IMR-90 (cell line): ENCODE measurements around the gene SERPINB10. TPM values are rescaled to one million over a fixed set of nuclear protein-coding genes. Genes with fewer than 3 reads are reported as not detected.
"Not testable (repeated sequence)": the region's sequence is repeated elsewhere in the genome, so short reads cannot be mapped to it uniquely, and the experiment has no call there.

ENCODE experiments used
- ATAC-seq: fragments of 200-7000 bp; cut with Tn5 transposase; 2 replicates; pipeline ENCODE4 v1.9.1; 2020; ENCODE audit warnings: low read depth, mild to moderate bottlenecking, moderate library complexity
- BruUV-seq: library from RNA; stranded (reverse); fragments of 400-500 nt; replicated peaks from 2 replicates; lab custom pipeline; 2021; lab: Mats Ljungman, UMichigan
- CTCF ChIA-PET: fragments of 300-600 bp; formaldehyde crosslinking; extraction: SDS; loops from one replicate; lab custom pipeline; 2021; ENCODE audit warnings: antibody characterized with exemption; lab: Yijun Ruan, JAX
- POLR2A ChIA-PET: fragments of 300-600 bp; sonication (Branson Sonifier 250); formaldehyde crosslinking; loops from one replicate; lab custom pipeline; 2022; ENCODE audit warnings: antibody characterized with exemption; ENCODE audit not compliant: unreplicated experiment; lab: Charles Lee
- DNase-seq: peaks from one replicate; pipeline ENCODE4 v3.0.0; 2013
- H2AFZ ChIP-seq: replicated peaks from 2 replicates; pipeline ENCODE3; 2013; ENCODE audit warnings: low read length, mild to moderate bottlenecking; ENCODE audit not compliant: poor library complexity
- H2AK5ac ChIP-seq: 2 replicates; pipeline ENCODE4 v1.6.1; 2013; ENCODE audit warnings: low read depth, low read length, inconsistent platforms
- H2AK9ac ChIP-seq: replicated peaks from 2 replicates; pipeline ENCODE3; 2013; ENCODE audit warnings: mild to moderate bottlenecking, low read depth, low read length, moderate library complexity; ENCODE audit not compliant: poor library complexity
- H2BK120ac ChIP-seq: 2 replicates; pipeline ENCODE4 v1.6.1; 2013; ENCODE audit warnings: low read depth, low read length, inconsistent platforms
- H2BK15ac ChIP-seq: 3 replicates; pipeline ENCODE4 v1.6.1; 2013; ENCODE audit warnings: low read depth, low read length, inconsistent platforms
- H2BK20ac ChIP-seq: 2 replicates; pipeline ENCODE4 v1.6.1; 2013; ENCODE audit warnings: low read depth, mild to moderate bottlenecking, inconsistent platforms, low read length, moderate library complexity
- H2BK5ac ChIP-seq: 2 replicates; pipeline ENCODE4 v1.6.1; 2013; ENCODE audit warnings: mild to moderate bottlenecking, low read depth, low read length, inconsistent platforms; ENCODE audit not compliant: poor library complexity, severe bottlenecking
- H3K14ac ChIP-seq: replicated peaks from 2 replicates; pipeline ENCODE4 v1.6.1; 2013; ENCODE audit warnings: low read depth, low read length, inconsistent platforms
- H3K18ac ChIP-seq: 2 replicates; pipeline ENCODE4 v1.6.1; 2013; ENCODE audit warnings: low read depth, low read length, control low read depth
- H3K23ac ChIP-seq: 2 replicates; pipeline ENCODE4 v1.6.1; 2013; ENCODE audit warnings: low read depth, low read length, inconsistent platforms
- H3K27ac ChIP-seq: 2 replicates; pipeline ENCODE4 v1.5.1; 2013; ENCODE audit warnings: mild to moderate bottlenecking, control low read depth, low read length; ENCODE audit not compliant: insufficient read depth
- H3K27me3 ChIP-seq: 2 replicates; pipeline ENCODE4 v1.6.1; 2013; ENCODE audit warnings: low read length; ENCODE audit not compliant: control insufficient read depth, insufficient read depth
- H3K36me3 ChIP-seq: 2 replicates; pipeline ENCODE4 v1.6.1; 2013; ENCODE audit warnings: low read length, mixed read lengths; ENCODE audit not compliant: control insufficient read depth, insufficient read depth
- H3K4ac ChIP-seq: 2 replicates; pipeline ENCODE4 v1.6.1; 2013; ENCODE audit warnings: low read depth, low read length, inconsistent platforms
- H3K4me1 ChIP-seq: 2 replicates; pipeline ENCODE4 v1.6.1; 2013; ENCODE audit warnings: low read length, mixed read lengths; ENCODE audit not compliant: control insufficient read depth, insufficient read depth
- H3K4me2 ChIP-seq: 2 replicates; pipeline ENCODE4 v1.6.1; 2013; ENCODE audit warnings: low read depth, mild to moderate bottlenecking, control low read depth, low read length, moderate library complexity
- H3K4me3 ChIP-seq: 2 replicates; pipeline ENCODE4 v1.5.1; 2013; ENCODE audit warnings: low read depth, mild to moderate bottlenecking, control low read depth, low read length, moderate library complexity; ENCODE audit not compliant: insufficient read depth
- H3K56ac ChIP-seq: 2 replicates; pipeline ENCODE4 v1.6.1; 2013; ENCODE audit warnings: low read length, inconsistent platforms; ENCODE audit not compliant: insufficient read depth; ENCODE audit errors: extremely low read depth
- H3K79me1 ChIP-seq, 2 experiments: 2 replicates each; pipeline ENCODE4 v1.6.1; 2013; ENCODE audit warnings: low read length in 2 of 2, inconsistent platforms in 1 of 2, low read depth in 1 of 2
- H3K9ac ChIP-seq: 2 replicates; pipeline ENCODE4 v1.6.1; 2013; ENCODE audit warnings: low read depth, low read length, control low read depth
- H3K9me1 ChIP-seq: 2 replicates; pipeline ENCODE4 v1.6.1; 2013; ENCODE audit warnings: low read length, inconsistent platforms; ENCODE audit not compliant: insufficient read depth
- H3K9me3 ChIP-seq: 2 replicates; pipeline ENCODE4 v1.6.1; 2013; ENCODE audit warnings: low read length; ENCODE audit not compliant: control insufficient read depth, insufficient read depth
- H4K20me1 ChIP-seq: 2 replicates; pipeline ENCODE4 v1.6.1; 2013; ENCODE audit warnings: low read length, inconsistent platforms; ENCODE audit not compliant: insufficient read depth
- H4K5ac ChIP-seq: 2 replicates; pipeline ENCODE4 v1.6.1; 2013; ENCODE audit warnings: mild to moderate bottlenecking, low read depth, low read length, control low read depth
- H4K8ac ChIP-seq, 2 experiments: 2 replicates each; pipeline ENCODE4 v1.6.1; 2013; ENCODE audit warnings: low read depth in 2 of 2, low read length in 2 of 2, control low read depth in 1 of 2, inconsistent platforms in 1 of 2
- H4K91ac ChIP-seq: 2 replicates; pipeline ENCODE4 v1.6.1; 2013; ENCODE audit warnings: low read depth, low read length, inconsistent platforms; ENCODE audit not compliant: insufficient read depth
- FOS ChIP-seq: fragments of 150-350 bp; IDR thresholded peaks from 2 replicates; pipeline ENCODE4 v1.6.1; 2016; ENCODE audit warnings: low read depth, low read length
- WGBS, 2 experiments: methylation state at CpG; one replicate each; pipeline versions ENCODE4 v1.1.5 to v1.1.7; 2013; ENCODE audit warnings: missing lambda C conversion rate in 2 of 2; ENCODE audit not compliant: insufficient read length in 1 of 2; ENCODE audit errors: extremely low coverage in 2 of 2; 5-methylcytosine and 5-hydroxymethylcytosine counted together
- dilution Hi-C: fragments of 300-500 bp; cut with HindIII; formaldehyde crosslinking; loops from one replicate; pipeline ENCODE4 v1.14.3; 2018; ENCODE audit warnings: low sequenced_read_pairs; ENCODE audit not compliant: unreplicated experiment
- in situ Hi-C: fragments of 300-500 bp; cut with MboI; formaldehyde crosslinking; loops from 3 replicates; pipeline ENCODE4 v1.14.3; 2019; ENCODE audit warnings: low sequenced_read_pairs, inconsistent platforms, mixed read lengths
- intact Hi-C: fragments of 100-400 bp; cut with micrococcal nuclease; formaldehyde crosslinking; loops from 2 replicates; pipeline ENCODE4 v1.10.0; 2022
- polyA plus RNA-seq, 3 experiments: library from polyadenylated mRNA; depleted of rRNA; stranded (reverse); fragments of >200 nt; gene quantifications; 2 replicates each; pipeline ENCODE4 v1.2.3, GENCODE V29; 2012; ENCODE audit warnings: low replicate concordance in 1 of 3
- total RNA-seq: library from RNA; depleted of rRNA; stranded (reverse); fragments of >200 nt; gene quantifications from 2 replicates; pipeline ENCODE4 v1.2.3, GENCODE V29; 2012

SERPINB10 gene
- total and polyA plus RNA-seq, 2 of the 4 experiments (the other 2 are of a cell fraction): not detected

DNA sequence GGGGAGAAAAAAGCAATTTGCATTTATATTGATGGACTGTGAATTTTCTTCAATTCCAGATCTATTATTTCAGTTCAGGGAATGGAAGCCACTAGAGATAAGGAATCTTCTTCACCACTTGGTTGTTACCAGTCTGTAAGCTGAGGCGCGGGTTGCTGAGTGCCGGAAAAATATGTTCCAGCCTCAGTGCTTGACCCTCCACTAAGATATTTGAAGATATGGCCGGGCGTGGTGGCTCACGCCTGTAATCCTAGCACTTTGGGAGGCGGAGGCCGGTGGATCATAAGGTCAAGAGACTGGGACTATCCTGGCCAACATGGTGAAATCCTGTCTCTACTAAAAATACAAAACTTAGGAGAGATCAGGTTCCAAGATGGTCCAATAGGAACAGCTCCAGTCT lies 32.2 kb downstream of the SERPINB10 start:
- Histone ChIP-seq H2AK5ac (no peak overlapping the region), H2BK15ac (no peak overlapping the region), H2BK20ac (no peak overlapping the region), H2BK120ac (no peak overlapping the region), H3K4ac (no peak overlapping the region), H3K36me3 (no peaks in the 10 kb centered on the region), H2AFZ (no peak overlapping the region), H3K27ac (no peak overlapping the region), H3K9ac (no peak overlapping the region), H3K79me1 (no peaks in the 10 kb centered on the region), H2BK5ac (no peak overlapping the region), H4K91ac (no peak overlapping the region), H3K56ac (no peak overlapping the region), H3K4me2 (no peak overlapping the region), H4K20me1 (no peaks in the 10 kb centered on the region), H3K23ac (no peak overlapping the region), H3K18ac (no peak overlapping the region), H3K4me3 (no peak overlapping the region), H3K4me1 (no peaks in the 10 kb centered on the region), H3K9me3 (no peaks in the 10 kb centered on the region), H4K5ac (no peak overlapping the region), H4K8ac (no peak overlapping the region), H3K27me3 (peaks cover 20% of the 10 kb centered on the region), H3K14ac (no peak overlapping the region), H2AK9ac (no peak overlapping the region), H3K9me1 (no peaks in the 10 kb centered on the region)
- DNase-seq (no peak), ATAC-seq (no peak)
- intact Hi-C loops: no loop called here
- CTCF ChIA-PET: no interaction called here
- dilution Hi-C loops: no loop called here
- POLR2A ChIA-PET: no interaction called here
- in situ Hi-C loops: no loop called here
- TF ChIP-seq FOS: no peak
- no TSS peak for BruUV-seq
- WGBS, 2 experiments: no CpG with 5 or more reads among the region's 8 CpGs

DNA sequence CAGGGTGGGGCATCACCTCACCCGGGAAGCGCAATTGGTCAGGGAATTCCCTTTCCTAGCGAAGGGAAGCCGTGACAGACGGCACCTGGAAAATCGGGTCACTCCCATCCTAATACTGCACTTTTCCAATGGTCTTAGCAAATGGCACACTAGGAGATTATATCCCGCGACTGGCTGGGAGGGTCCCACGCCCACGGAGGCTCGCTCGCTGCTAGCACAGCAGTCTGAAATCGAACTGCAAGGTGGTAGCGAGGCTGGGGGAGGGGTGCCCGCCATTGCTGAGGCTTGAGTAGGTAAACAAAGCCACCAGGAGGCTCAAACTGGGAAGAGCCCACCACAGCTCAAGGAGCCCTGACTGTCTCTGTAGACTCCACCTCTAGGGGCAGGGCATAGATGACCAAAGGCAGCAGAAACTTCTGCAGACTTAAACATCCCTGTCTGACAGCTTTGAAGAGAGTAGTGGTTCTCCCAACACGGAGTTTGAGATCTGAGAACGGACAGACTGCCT lies 32.8 kb downstream of the SERPINB10 start:
- in situ Hi-C loops, H2BK15ac ChIP-seq, H3K36me3 ChIP-seq, H2AFZ ChIP-seq, H4K8ac ChIP-seq, dilution Hi-C loops, H2BK20ac ChIP-seq, H2AK9ac ChIP-seq, H2AK5ac ChIP-seq, H3K27ac ChIP-seq, H3K9me3 ChIP-seq, H4K5ac ChIP-seq, POLR2A ChIA-PET, BruUV-seq, CTCF ChIA-PET, H3K14ac ChIP-seq, H3K4ac ChIP-seq, H3K18ac ChIP-seq, H2BK120ac ChIP-seq, H3K9ac ChIP-seq, H3K4me3 ChIP-seq, H2BK5ac ChIP-seq, DNase-seq, H4K20me1 ChIP-seq, H3K23ac ChIP-seq, H3K56ac ChIP-seq, ATAC-seq, H3K4me1 ChIP-seq, H3K4me2 ChIP-seq, H4K91ac ChIP-seq, intact Hi-C loops, H3K9me1 ChIP-seq, H3K79me1 ChIP-seq: not testable (repeated sequence)
- H3K27me3 ChIP-seq: peaks cover 20% of the 10 kb centered on the region
- WGBS, 2 experiments: no CpG with 5 or more reads among the region's 17 CpGs
